DND-41 (cell line): ENCODE data around the gene PLXNA4.

ENCODE experiments used
- EZH2 ChIP-seq: IDR thresholded peaks from 3 replicates; pipeline ENCODE4 v1.6.1; 2012; ENCODE audit warnings: borderline replicate concordance, low read depth, mild to moderate bottlenecking, moderate library complexity, low read length, inconsistent platforms; ENCODE audit not compliant: severe bottlenecking
- TF ChIP-seq, protein P1 (sequence below): IDR thresholded peaks from 2 replicates; pipeline ENCODE4 v1.5.1; 2012; ENCODE audit warnings: borderline replicate concordance, low read length, moderate library complexity, mild to moderate bottlenecking; ENCODE audit not compliant: poor library complexity, severe bottlenecking; ENCODE audit errors: extremely low read depth

DNA sequence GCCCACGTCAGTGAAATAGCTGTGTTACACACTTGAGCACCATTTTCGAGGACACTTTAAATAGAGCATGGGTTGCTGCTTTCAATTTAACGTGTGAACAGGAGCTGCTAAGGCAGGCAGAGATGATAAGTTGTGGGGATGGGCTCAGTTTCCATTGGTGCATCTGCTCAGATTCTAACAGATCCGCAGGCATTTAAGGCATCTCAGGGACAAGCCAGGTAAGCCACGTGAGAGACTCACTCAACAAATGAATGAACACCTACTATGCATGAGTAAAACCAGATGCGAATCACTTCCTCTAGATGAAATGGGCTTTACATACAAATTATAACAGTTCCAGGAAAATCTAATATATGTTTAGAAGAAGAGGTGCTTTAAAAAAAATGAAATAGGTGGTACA lies 34.6 kb downstream of the PLXNA4 start:
- TF ChIP-seq, protein P1, sequence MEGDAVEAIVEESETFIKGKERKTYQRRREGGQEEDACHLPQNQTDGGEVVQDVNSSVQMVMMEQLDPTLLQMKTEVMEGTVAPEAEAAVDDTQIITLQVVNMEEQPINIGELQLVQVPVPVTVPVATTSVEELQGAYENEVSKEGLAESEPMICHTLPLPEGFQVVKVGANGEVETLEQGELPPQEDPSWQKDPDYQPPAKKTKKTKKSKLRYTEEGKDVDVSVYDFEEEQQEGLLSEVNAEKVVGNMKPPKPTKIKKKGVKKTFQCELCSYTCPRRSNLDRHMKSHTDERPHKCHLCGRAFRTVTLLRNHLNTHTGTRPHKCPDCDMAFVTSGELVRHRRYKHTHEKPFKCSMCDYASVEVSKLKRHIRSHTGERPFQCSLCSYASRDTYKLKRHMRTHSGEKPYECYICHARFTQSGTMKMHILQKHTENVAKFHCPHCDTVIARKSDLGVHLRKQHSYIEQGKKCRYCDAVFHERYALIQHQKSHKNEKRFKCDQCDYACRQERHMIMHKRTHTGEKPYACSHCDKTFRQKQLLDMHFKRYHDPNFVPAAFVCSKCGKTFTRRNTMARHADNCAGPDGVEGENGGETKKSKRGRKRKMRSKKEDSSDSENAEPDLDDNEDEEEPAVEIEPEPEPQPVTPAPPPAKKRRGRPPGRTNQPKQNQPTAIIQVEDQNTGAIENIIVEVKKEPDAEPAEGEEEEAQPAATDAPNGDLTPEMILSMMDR: no peak
- no peak for TF ChIP-seq EZH2
